22Rv1 (cell line): ENCODE results near the gene CABS1.

ENCODE experiments used
- H3K27ac ChIP-seq: fragments of 450-650 bp; 2 replicates; pipeline ENCODE4 v1.5.1; 2017
- ZFX ChIP-seq: fragments of 450-650 bp; IDR thresholded peaks from 2 replicates; pipeline ENCODE4 v1.6.1; 2017; ENCODE audit warnings: antibody characterized with exemption, borderline replicate concordance
- TF ChIP-seq, protein P1 (sequence below): fragments of 450-650 bp; IDR thresholded peaks from 2 replicates; pipeline ENCODE4 v1.5.1; 2017; ENCODE audit warnings: mild to moderate bottlenecking

Gene CABS1

DNA sequence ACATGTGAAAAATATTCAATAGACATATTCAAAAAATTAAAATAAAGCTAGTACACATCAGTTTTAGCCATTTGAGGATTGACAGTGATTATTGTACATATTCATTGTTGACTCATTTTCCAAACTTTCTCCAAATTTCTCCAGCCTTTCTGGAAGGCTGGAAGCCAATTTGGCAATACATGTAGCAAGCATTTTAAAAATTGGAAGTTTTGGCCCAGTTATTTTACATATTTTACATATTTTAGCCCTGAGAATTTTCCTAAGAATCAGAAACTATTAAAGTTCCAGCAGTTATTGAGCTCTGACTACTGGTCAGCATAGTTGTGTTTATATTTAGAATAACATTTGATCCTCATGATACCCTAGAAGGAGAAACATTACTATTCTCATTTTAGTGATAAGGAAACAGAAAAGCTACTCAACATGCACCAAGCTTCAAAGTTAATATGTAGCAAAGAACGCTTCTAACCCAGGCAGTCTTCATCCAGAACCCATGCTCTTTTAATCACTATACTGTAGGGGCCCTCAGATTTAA lies 3.2 kb downstream of the CABS1 start:
- no peak overlapping the region for H3K27ac ChIP-seq
- no peak for TF ChIP-seq ZFX
- TF ChIP-seq, protein P1, sequence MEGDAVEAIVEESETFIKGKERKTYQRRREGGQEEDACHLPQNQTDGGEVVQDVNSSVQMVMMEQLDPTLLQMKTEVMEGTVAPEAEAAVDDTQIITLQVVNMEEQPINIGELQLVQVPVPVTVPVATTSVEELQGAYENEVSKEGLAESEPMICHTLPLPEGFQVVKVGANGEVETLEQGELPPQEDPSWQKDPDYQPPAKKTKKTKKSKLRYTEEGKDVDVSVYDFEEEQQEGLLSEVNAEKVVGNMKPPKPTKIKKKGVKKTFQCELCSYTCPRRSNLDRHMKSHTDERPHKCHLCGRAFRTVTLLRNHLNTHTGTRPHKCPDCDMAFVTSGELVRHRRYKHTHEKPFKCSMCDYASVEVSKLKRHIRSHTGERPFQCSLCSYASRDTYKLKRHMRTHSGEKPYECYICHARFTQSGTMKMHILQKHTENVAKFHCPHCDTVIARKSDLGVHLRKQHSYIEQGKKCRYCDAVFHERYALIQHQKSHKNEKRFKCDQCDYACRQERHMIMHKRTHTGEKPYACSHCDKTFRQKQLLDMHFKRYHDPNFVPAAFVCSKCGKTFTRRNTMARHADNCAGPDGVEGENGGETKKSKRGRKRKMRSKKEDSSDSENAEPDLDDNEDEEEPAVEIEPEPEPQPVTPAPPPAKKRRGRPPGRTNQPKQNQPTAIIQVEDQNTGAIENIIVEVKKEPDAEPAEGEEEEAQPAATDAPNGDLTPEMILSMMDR, result no peak

DNA sequence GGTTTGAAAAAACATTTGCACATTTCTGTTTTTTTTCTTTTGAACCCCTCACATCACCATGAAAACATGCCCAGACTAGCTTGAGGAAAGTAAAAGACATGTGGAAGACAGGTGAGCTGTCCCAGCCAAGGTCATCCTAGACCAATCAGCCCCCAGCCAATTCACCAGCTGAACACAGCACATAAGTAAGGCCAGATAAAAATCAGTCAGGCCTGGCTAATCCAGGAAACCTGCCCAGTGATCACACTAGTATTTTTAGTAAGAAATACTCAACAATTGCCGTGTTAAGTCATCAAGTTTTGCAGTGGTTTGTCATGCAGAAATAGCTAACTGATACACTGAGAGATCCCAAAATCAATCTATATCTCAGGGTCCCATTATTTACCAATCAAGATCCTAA lies 21.4 kb downstream of the CABS1 start:
- TF ChIP-seq ZFX, result no peak
- TF ChIP-seq, protein P1, result no peak
- H3K27ac ChIP-seq, result no peak overlapping the region

DNA sequence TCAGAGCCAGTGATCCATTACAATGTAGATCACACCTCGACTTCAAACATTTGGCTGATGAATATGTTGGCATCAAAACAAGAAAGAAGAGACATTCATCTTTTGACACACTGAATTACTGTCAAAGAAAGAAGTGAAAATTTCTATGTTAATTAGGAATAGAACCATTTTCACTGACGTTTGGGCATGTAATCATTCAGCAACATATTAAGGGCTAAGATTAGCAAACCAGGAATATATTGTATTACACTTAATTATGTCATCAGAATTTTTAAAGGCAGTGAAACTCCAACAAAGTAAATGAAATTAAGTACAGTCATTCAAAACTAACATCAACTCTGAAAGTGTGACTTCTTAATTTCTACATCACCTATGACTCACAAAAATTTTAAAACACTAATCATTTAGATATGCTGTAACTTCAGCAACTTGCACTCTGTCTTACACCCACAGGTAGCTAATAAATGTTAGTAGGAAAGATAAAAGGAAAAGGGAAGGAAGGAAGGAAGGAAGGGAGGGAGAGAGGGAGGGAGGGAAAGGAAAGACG lies 24.4 kb downstream of the CABS1 start:
- TF ChIP-seq, protein P1, result no peak
- TF ChIP-seq ZFX, result no peak
- no peak overlapping the region for H3K27ac ChIP-seq

DNA sequence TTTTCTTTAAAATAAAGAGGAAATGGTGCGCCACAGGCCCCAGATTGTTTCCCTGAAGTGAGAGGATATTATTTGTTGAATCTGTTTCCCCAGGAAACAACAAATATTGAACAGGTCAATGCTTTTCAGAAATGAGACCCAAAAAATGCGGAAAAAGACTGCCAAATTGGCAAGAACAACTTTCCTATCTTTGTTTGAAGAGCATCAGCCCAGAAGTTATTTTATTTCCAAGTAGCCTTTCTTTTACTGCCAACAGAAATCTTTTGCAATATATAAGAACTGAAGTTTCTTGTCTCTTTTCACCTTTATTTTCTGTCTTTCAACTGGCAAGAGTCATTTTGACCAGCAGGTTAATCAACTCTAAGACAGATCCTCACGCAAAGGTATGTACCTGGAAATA lies 25.7 kb downstream of the CABS1 start, which contains the start of gene SMR3A:
Gene SMR3A, plus strand, starts transcription at position 301 of the 400 bp plus-strand sequence. CDS start 1,356 bp downstream, outside the sequence.
- H3K27ac ChIP-seq, result no peak within 1 kb of the TSS
- TF ChIP-seq, protein P1, result no peak
- no peak for TF ChIP-seq ZFX

DNA sequence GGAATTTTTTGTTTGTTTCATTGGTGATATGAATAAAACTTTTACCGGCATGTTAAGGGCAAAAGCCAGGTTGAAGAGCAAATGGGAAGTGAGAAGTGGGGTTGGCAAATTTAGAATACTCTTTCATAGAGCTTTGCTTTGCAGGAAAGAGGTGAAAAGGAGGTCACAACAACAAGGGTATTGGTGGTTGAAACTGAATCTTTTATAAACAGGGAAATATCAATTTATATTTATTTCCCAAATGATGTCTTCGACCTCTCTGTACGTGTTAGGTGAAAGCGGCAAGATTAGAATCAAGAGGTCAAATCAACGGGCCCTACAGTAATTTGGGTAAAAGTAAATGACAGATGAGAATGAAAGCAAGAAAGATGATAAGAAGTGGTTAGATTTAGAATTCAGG lies 29.2 kb downstream of the CABS1 start:
- no peak for TF ChIP-seq ZFX
- TF ChIP-seq, protein P1, result no peak
- H3K27ac ChIP-seq, result no peak overlapping the region

DNA sequence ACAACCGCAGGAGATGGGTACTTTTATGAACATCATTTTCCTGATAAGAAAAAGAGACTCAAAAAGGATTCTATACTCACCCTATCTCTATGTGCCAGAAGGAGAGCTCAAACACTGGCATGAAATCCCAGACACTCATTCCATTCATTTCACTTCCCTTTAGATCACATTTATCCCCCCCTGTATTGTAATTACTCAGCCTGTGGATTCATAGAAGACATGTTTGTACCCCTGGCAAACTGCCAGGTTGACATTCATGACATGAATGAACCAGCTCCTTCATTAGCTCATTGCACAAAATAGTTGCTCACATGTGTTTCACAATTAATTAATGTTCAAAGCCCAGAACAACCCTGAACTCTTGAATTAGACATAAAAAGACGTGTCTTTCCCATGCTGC lies 30.7 kb downstream of the CABS1 start:
- TF ChIP-seq ZFX, result no peak
- TF ChIP-seq, protein P1, result no peak
- H3K27ac ChIP-seq, result no peak overlapping the region

DNA sequence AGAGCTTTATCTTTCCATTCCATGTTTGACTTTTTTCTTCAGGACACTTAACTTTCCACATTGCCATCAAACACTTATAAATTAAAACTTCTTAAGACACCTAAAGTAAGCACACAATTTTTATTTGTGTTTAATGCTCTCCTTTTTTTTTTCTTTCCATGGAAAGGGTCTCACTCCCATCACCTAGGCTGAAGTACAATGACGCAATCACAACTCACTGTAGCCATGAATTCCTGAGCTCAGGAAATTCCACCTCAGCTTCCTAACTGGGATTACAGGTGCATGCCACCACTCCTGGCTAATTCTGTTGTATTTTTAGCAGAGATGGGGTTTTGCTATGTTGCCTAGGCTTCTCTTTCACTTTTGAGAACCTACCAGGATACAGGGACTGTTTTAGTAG lies 33.0 kb downstream of the CABS1 start:
- no peak for TF ChIP-seq ZFX
- TF ChIP-seq, protein P1, result no peak

More for the DNA sequence above, 33.0 kb downstream of the CABS1 start:
- H3K27ac ChIP-seq, result no peak overlapping the region
